ENCODE results near the gene CCL21.

CCL21 gene

GRCh38 chr9:34707130-34707529, 2.8 kb downstream of the CCL21 start:
- DNase-seq = no peak

DNA sequence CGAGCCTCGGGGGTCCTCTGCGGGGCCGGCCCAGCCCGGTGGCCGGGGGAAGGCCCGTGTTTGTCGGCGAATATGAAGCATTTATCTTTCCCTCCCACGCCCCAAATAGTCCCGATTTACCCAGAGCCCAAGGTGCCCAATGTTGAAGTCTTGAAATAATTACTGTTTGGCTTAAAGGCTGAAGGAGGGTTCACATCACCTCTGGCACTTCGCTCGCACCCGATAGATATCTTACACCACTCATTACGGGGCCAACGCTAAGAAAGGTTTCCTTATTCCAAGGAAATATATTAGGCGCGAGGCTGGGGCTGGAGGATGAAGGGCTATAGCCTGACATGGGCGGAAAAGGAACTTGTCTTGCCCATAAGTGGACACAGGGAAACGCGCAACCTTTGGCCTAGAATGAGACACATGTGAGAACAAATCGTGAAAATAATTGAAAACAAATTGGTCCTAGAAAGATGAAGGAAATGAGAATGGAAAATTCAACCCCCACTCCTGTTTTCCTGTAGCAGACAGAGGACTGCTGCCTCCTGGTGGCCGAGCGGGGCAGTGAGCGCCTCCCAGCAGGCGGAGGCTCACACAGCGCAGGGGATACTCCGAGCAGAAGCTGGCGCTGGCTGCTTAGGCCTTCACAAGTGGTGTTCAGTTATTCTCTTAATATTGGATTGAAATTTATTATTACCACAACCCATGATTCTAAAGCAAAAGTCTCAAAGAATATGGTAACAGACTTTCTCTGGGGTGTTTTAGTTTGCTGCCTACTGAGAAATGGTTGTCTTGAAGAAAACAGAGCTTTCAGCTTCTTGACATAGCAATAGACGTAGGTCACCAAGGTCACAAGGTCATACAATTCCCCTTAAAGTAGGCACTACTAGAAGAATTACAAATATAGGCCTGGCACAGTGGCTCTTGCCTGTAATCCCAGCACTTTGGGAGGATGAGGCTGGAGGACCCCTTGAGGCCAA, 7.9 kb downstream of the CCL21 start:
- peak; percentile 14 to 67 for DNase-seq

DNA sequence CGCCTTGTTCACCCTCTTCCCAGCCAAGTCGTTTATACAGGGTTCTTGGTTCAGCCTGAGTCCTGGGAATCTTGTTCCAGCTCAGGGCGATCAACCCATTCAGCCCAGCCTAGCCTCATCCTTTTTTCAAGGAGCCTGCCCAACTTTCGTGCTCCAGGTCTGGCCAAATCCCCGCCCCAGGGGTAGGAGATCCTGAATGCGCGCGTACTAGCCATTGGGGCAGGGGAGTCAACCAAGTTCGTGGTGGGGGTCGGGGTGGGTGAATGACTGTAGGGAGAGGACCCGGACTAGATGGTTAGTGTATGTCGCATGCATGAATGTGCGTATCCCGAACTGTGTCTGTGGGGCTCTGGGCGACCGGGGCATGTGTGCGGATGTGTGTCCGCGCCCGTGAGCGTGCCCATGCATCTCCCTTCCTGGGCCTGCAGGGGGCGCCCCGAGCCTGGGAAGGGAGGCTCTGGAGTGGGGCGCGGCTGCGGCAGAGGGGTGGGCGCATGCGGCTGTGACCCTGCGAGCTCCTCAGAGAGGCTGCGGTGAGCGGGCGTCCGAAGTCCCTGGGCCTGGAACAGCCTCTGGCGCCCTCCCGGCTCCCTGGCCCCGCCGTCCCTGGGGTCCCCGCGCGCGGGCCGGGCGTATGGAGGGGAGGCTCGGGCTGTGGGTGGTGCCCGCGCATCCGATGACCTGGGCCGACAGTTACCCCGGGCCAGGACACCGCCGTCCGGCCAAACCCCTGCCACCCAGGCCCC, 8.7 kb downstream of the CCL21 start:
- peak; percentile 50 to 71 for DNase-seq

DNA sequence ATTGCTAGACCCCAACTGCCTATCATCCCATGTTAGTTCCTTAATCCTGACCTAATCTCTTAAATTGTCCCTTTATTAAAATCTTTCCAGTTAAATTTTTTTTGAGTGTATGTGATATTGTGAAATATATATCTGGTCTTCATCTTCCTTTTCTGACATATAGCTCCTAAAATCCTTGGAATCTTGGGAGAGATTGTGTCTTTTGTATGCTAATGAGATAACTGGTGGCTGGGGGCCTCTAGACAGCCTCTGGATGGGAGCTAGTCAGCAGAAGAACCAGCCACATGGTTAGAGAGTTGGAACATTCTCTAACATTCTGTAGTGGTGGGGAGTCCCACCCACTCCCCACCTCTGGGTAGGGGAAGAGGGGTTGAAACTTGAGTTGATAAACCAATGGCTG, 15.1 kb downstream of the CCL21 start:
- DNase-seq = no peak

- no peak for DNase-seq
Measured at GRCh38 chr9:34693560-34693959, 16.4 kb downstream of the CCL21 start.

DNA sequence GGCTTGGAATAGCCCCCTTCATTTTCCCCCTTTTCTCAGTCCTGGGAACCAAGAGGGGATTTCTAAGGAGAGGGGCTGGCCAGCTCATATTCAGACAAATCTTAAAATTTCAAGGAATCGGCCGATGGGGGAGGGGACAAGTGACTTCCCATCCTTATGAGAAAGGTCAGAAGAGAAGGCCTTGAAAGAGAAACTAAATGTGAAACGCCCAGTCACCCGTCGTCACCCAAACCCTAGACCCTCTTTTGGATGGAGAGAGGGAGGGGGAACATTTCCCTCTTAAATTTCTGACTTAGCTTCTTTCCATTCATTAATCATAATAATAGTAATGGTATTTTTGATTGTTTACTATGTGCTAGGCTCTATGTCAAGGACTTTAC, 18.0 kb downstream of the CCL21 start:
- DNase-seq = no peak

DNA sequence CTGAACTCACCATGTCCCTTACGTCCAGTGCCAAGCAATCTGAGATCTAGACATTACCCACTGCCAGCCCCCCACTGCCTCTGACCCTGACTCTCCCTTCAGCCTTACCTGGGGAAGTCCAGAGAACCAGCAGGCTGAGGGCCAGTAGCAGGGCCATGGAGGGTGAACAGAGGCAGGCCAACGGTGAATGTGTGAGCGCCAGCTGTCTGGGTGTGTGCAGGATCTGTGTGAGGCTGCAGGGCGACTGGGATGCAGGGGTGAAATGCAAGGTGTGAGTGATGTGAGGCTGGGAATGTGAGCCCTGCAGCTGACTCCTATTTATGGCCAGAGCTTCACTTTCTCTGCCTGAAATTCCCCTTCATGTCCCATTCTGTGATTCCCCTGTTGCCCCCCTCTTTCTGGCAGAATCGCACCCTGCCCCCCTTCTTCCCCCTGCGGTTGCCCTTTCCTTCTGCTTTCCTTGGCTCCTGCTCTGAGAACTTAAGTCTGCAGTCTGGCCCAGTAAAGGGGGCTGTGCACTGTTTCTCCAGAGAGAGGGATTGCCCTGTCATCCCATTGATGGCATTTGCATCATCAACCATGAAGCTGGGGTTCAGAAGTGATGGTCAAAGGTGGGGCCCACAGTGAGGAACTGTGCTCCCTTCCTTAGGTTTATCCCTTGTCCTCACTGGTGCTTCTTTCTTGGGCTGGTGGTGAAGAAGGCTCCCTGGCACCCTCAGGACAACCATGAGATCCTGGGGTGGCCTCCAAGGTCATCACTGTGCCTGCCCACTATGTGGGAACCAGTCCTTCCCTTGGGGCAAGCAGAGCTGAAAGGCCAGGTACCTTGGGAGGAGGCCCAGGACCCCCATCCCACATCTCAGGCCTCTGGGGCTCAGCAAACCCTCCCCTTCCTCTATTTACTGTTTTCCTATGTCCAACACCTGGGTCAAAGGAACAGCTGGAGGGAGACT, 18.7 kb downstream of the CCL21 start, which contains the start of gene CCL19:
TSS of gene CCL19 (minus strand) at position 294 of the 953 bp plus-strand sequence. CDS start at position 157, 137 bp downstream.
- DNase-seq = no peak

- no peak for DNase-seq
Measured at GRCh38 chr9:34689512-34689911, 20.4 kb downstream of the CCL21 start.

DNA sequence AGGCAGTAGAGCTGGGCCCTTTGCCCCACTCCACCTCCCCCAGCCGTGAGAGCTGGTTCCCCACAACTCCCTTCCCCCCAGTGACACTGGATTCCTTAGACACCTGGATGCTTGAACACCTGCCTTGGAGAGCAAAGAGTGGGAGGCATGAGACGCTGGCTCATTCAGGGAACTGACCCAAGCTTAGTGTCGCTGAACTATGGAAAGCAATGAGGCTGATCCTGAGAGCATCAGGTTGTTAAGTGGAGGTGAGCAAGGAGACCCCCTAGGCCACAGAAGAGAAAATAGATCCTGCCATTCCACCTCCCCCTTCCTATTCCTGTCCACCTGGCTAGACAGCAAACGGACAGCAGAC, 20.8 kb downstream of the CCL21 start:
- no peak for DNase-seq

DNA sequence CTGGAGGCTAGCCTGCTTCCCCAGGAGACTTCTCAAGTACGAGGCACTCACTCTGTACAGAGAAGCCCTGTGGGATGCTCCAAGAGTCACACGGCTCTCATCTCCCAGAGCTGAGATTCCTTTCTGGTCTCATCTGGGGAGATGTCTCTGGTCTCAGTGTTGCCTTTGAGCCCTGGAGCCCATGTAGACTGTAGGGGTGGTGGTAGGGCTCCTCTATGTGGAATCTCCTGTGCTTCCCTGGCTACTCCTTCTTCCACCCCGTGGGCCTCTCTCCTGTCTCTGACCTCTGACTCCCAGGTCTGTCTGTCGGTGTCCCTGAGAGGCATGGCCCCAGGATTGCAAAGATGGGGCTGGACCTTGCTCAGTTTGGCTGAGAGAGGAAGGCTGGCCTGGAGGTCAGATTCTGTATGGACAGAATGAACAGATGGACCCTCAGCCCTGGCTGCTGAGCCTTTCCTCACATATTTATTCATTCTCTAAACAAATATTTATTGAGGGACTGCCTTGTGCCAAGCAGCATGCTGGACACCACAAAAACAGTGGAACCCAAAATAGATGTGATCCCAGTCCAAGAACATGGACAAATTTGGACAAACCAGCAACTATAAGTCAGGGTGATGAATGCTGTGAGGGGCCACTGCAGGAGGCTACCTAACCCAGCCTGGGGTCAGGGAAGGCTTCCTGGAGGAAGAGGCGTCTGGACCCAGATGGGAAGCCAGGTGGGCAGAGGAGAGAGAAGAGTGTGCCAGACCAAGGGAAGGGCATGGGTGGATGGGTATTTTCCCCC, 21.4 kb downstream of the CCL21 start:
- DNase-seq = no peak

DNA sequence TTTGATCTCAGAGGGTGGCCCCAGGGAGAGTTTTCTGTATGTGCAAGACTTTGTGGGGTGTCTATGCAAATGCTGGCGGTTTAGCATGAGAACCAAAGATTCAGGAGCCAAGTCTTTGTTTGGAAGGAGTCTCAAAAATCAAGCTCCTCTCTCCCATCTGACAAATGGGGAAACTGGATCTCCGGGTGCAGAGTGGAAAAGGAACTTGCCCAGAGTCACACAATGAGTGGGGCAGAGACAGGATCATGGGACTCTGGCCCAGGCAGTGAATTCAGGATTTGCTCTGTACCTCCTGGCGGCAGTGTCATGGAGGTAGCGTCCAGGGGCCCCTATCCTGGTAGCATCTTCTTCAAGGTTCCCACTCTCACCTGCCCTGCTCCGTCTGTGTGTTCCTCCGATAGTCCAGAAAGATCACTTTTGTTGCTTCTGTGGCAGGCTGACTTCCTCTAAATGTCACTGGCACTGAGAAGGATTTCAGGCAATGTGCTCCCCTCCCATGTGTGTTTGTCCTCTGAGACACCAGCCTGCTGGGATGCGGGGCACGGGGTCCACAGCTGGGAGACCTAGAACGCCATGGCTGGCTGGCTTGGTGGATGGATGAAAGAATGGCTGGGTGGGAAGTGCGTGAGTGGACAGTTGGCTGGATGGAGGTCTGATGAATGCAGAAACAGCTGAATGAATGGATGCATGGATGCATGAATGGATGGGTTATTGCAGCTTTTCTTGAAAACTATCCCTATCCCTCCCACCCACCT, 22.5 kb downstream of the CCL21 start:
- no peak for DNase-seq

GRCh38 chr9:34686732-34687131, 23.2 kb downstream of the CCL21 start:
- DNase-seq = no peak

DNA sequence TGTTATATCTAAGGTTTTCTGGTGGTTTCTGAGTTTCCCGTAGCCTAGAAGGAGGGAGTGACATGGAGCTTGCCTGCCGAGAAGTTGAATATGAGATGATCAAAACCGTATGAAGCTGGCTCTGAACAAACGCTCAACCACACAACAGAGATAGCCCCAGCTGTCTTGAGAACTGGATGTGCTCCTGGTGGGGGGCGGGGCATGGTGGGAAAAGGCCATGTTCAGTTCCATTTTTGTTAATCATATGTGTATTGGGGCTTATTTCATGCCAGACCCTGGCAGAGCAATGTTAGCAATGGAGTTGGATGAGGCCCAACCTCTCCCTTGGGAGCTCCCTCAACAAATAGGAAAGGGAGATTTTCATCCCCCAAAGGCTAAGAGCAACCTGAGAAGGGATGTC, 23.7 kb downstream of the CCL21 start:
- DNase-seq = no peak

DNA sequence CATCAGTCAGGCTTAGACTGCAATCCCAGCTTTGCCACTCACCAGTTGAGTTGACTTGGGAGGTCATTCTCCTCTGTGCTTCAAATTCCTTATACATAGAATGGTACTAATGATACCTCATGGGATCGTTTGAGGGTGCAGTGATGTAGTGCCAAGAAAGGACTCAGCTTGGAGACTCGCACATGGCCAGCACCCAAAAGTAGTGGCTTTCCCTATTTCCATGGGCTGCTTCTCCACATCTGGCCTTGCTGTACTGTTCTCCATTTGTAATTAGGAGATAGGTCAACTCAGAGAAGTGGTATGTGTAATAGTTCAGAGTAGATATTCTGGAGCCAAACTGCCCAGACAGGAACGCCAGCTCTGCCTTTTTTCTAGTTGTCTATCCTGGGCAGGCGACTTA, 24.3 kb downstream of the CCL21 start:
- DNase-seq = no peak

GRCh38 chr9:34684816-34685215, 25.1 kb downstream of the CCL21 start:
- DNase-seq = no peak

- no peak for DNase-seq
Measured at GRCh38 chr9:34684145-34684544, 25.8 kb downstream of the CCL21 start.

DNA sequence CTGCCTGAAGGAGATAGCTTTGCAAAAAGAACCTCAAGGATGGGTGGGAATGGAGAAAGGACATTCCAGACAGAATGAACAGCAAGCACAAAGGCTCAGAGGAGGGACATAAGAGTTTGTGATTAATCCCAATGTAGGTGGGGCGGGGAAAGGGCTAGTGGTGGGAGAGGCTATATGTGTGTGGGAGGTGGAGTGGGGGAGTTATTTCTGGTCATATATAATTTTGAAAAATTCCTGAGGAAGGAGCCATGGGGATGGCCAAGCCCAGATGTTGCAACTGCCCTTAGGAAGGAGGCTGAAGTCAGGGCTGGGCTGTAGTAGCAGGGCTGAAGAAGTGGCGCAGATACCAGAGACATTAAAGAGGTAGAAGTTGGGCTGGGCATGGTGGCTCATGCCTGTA, 34.1 kb downstream of the CCL21 start:
- no peak for DNase-seq

DNA sequence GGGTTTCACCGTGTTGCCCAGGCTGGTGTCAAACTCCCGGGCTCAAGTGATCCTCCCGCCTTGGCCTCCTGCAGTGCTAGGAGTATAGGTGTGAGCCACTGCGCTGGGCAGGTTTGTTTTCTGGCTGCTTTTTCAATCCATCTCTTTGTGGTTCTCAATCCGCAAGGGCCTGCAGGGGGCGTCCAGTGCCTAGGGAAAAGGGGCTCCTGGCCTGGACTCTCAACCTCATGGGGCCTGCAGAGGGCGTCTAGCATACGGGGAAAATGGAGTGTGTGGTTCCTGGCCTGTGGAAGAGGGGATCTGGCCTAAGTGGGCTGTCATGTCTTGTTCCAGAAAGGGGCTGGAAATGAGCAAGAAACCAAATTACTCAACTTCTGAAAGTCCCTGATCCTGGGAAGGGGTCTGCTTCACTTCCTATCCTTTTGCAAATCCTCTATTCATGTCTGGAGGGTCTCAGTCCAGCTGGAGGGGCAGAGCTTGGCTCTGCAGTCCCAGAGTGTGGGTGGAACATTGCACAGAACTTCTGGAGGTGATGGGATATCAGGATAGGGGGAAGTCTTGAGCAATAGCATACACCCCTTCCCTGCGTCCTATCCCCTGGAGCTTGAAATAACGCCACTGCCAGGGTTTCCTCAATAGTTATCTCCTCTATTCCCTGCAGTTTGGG, 34.8 kb downstream of the CCL21 start:
- DNase-seq = peak; percentile 70 to 77

DNA sequence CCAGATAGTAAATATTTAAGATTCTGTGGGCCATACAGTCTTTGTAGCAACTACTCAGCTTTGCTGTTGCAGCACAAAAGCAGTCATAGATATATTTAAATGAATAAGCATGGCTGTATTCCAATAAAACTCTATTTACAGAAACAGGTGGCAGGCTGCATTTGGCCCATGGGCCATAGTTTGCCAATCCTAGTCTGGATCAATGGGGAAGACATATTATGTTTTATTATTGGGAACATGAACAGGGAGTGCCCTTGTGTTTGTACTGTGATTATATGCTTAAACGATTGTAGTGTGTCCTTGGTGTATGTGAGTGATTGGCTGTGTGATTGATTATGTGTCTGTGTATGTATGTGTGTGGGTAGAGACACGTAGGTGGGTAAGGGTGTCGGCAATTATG, 35.5 kb downstream of the CCL21 start:
- DNase-seq = no peak

GRCh38 chr9:34671307-34671706, 38.6 kb downstream of the CCL21 start:
- no peak for DNase-seq

All from NCI-H524 (cell line).